ENCODE data around the gene RNF26. TPM values are rescaled to one million over a fixed set of nuclear protein-coding genes. Genes with fewer than 3 reads are reported as not detected.

Gene RNF26
- total and polyA plus RNA-seq, 2 of the 13 experiments (the other 11 are each of a cell fraction or from before 2014, with no cell fraction given) = 11.9 to 26.3 TPM

DNA sequence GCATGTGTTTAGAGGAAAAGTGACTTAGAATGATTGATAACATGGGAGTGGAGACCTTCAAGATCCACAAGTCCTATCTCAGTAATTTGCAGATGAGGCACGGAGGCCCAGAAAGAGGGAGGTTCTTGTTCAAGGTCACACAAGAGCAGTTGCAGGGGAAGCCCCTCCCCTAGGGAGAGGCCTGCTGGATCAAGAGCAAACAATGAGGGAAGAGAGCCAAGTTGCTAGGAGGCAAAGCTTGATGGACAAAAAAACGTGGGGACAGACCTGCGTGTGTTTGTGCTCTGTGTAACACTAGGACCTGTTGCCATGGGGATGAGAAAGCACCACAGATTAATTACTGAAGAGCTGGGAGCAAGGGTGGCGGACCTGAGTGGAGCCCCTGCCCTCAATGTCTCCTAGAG is 18.5 kb downstream of the RNF26 start (continued):
- no peak for TF ChIP-seq ARID2 (CRISPR knock-in tag; IDR thresholded peaks at IDR 0.05; ENCODE audit: borderline replicate concordance)
- TF ChIP-seq, protein P1, sequence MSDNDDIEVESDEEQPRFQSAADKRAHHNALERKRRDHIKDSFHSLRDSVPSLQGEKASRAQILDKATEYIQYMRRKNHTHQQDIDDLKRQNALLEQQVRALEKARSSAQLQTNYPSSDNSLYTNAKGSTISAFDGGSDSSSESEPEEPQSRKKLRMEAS (IDR thresholded peaks at IDR 0.05) = peak; percentile 49
- TF ChIP-seq MED1 (CRISPR knock-in tag; IDR thresholded peaks at IDR 0.05) = peak; percentile 31; the same call in 1 of the 2 replicates
- no peak for TF ChIP-seq PPARG (CRISPR knock-in tag; conservative IDR thresholded peaks at IDR 0.05)
- no peak for TF ChIP-seq ZC3H4 (CRISPR knock-in tag; IDR thresholded peaks at IDR 0.05; ENCODE audit: borderline replicate concordance)
- no peak for TF ChIP-seq TOE1 (CRISPR knock-in tag; IDR thresholded peaks at IDR 0.05)
- TF ChIP-seq HDAC6 (IDR thresholded peaks at IDR 0.05; ENCODE audit: low read depth, low read length) = no peak
- TF ChIP-seq ZBTB10 (CRISPR knock-in tag; IDR thresholded peaks at IDR 0.05; ENCODE audit: borderline replicate concordance) = no peak
- TF ChIP-seq FOXK2 (IDR thresholded peaks at IDR 0.05) = no peak
- no peak for TF ChIP-seq RNF2 (conservative IDR thresholded peaks at IDR 0.05; ENCODE audit: low read depth)
- no peak for TF ChIP-seq U2AF1 (optimal IDR thresholded peaks at IDR 0.05; ENCODE audit: low read depth, low read length)
- no peak for TF ChIP-seq ZNF547 (CRISPR knock-in tag; IDR thresholded peaks at IDR 0.05)
- TF ChIP-seq, protein P2, sequence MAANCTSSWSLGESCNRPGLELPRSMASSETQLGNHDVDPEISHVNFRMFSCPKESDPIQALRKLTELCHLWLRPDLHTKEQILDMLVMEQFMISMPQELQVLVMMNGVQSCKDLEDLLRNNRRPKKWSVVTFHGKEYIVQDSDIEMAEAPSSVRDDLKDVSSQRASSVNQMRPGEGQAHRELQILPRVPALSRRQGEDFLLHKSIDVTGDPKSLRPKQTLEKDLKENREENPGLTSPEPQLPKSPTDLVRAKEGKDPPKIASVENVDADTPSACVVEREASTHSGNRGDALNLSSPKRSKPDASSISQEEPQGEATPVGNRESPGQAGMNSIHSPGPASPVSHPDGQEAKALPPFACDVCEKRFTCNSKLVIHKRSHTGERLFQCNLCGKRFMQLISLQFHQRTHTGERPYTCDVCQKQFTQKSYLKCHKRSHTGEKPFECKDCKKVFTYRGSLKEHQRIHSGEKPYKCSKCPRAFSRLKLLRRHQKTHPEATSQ (CRISPR knock-in tag; IDR thresholded peaks at IDR 0.05; ENCODE audit: borderline replicate concordance) = no peak
- no peak for TF ChIP-seq HHEX (CRISPR knock-in tag; IDR thresholded peaks at IDR 0.05)
- 0 out of 2 replicates have a peak, but pooled peaks have one; percentile 22 for TF ChIP-seq ZNF335 (CRISPR knock-in tag; IDR thresholded peaks at IDR 0.05)
- TF ChIP-seq ZFP90 (CRISPR knock-in tag; IDR thresholded peaks at IDR 0.05; ENCODE audit: borderline replicate concordance) = no peak
- TF ChIP-seq ZNF3 (CRISPR knock-in tag; IDR thresholded peaks at IDR 0.05) = no peak
- TF ChIP-seq ZNF766 (CRISPR knock-in tag; IDR thresholded peaks at IDR 0.05; ENCODE audit: borderline replicate concordance) = no peak
- no peak for TF ChIP-seq JUND (CRISPR knock-in tag; IDR thresholded peaks at IDR 0.05)
- peak; percentile 53 for TF ChIP-seq BCL6 (CRISPR knock-in tag; IDR thresholded peaks at IDR 0.05)
- TF ChIP-seq, protein P3, sequence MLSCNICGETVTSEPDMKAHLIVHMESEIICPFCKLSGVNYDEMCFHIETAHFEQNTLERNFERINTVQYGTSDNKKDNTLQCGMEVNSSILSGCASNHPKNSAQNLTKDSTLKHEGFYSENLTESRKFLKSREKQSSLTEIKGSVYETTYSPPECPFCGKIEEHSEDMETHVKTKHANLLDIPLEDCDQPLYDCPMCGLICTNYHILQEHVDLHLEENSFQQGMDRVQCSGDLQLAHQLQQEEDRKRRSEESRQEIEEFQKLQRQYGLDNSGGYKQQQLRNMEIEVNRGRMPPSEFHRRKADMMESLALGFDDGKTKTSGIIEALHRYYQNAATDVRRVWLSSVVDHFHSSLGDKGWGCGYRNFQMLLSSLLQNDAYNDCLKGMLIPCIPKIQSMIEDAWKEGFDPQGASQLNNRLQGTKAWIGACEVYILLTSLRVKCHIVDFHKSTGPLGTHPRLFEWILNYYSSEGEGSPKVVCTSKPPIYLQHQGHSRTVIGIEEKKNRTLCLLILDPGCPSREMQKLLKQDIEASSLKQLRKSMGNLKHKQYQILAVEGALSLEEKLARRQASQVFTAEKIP (CRISPR knock-in tag; IDR thresholded peaks at IDR 0.05; ENCODE audit: borderline replicate concordance) = no peak
- no peak for TF ChIP-seq MTA3 (CRISPR knock-in tag; IDR thresholded peaks at IDR 0.05)
- TF ChIP-seq CCDC6 (CRISPR knock-in tag; IDR thresholded peaks at IDR 0.05) = no peak
- TF ChIP-seq HNF4A (CRISPR knock-in tag; IDR thresholded peaks at IDR 0.05) = peak; percentile 44
- TF ChIP-seq, protein P4, sequence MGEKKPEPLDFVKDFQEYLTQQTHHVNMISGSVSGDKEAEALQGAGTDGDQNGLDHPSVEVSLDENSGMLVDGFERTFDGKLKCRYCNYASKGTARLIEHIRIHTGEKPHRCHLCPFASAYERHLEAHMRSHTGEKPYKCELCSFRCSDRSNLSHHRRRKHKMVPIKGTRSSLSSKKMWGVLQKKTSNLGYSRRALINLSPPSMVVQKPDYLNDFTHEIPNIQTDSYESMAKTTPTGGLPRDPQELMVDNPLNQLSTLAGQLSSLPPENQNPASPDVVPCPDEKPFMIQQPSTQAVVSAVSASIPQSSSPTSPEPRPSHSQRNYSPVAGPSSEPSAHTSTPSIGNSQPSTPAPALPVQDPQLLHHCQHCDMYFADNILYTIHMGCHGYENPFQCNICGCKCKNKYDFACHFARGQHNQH (CRISPR knock-in tag; IDR thresholded peaks at IDR 0.05) = peak; percentile 46; the same call in 1 of the 2 replicates
- TF ChIP-seq ZNF598 (CRISPR knock-in tag; IDR thresholded peaks at IDR 0.05; ENCODE audit: borderline replicate concordance) = no peak
